Colonic mucosa (tissue), 4 donors: ENCODE data around the gene LYPLA2. TPM values are rescaled to one million over a fixed set of nuclear protein-coding genes. Genes with fewer than 3 reads are reported as not detected.

ENCODE experiments used
- DNase-seq: peaks from one replicate; pipeline ENCODE4 v3.0.0-alpha.2; 2020
- H3K27ac ChIP-seq: fragments of 200-600 bp; one replicate; pipeline ENCODE4 v1.8.0; 2021
- H3K27me3 ChIP-seq: fragments of 200-600 bp; one replicate; pipeline ENCODE4 v1.8.0; 2021
- H3K36me3 ChIP-seq: fragments of 200-600 bp; one replicate; pipeline ENCODE4 v1.8.0; 2021
- H3K4me1 ChIP-seq: fragments of 200-600 bp; one replicate; pipeline ENCODE4 v1.8.0; 2021; ENCODE audit warnings: mild to moderate bottlenecking
- H3K4me3 ChIP-seq: fragments of 200-600 bp; one replicate; pipeline ENCODE4 v1.8.0; 2021
- H3K9ac ChIP-seq, 2 donors: one replicate each; pipeline ENCODE4 v1.7.0; 2013; ENCODE audit warnings: control low read depth in 2 of 2, low read depth in 2 of 2, low read length in 2 of 2
- H3K9me3 ChIP-seq: fragments of 200-600 bp; one replicate; pipeline ENCODE4 v1.8.0; 2021
- CTCF ChIP-seq: fragments of 200-600 bp; IDR thresholded peaks from one replicate; pipeline ENCODE4 v1.8.0; 2022; ENCODE audit warnings: antibody characterized with exemption, mild to moderate bottlenecking
- intact Hi-C: fragments of 100-400 bp; cut with DNase I; formaldehyde crosslinking; loops from one replicate; pipeline ENCODE4 v1.14.1; 2022
- total RNA-seq, 2 donors: library from RNA; stranded (reverse); fragmentation: NEBNext Ultra II Directional in 1 of 2; extraction: Animal tissue kit (Norgen Biotek cat#: 25700) in 1 of 2; gene quantifications; one replicate each; pipeline ENCODE4 v1.2.1, GENCODE V29; 2021
- donor health status: healthy.
- donor health status: DM: no; HTN: no; CAD: no.
- donor health status: DM: no; HTN: no; CAD: no.

Gene LYPLA2
- total RNA-seq, 2 donors from 2014 or later, result 76.3 to 93.7 TPM

- H3K9ac ChIP-seq, result peak overlapping the region in 1 of 2 donors; percentile 59
- H3K27me3 ChIP-seq, result no peaks in the 10 kb centered on the region
- intact Hi-C loops, result loop anchor here (5.0 kb wide), 2 partner anchors 56 to 106 kb away; partner anchors contain the start of gene FUCA1
- H3K9me3 ChIP-seq, result no peaks in the 10 kb centered on the region
- peak; percentile 90 for DNase-seq
- no peak overlapping the region for H3K4me3 ChIP-seq
- no peaks in the 10 kb centered on the region for H3K36me3 ChIP-seq
- no peak overlapping the region for H3K27ac ChIP-seq
- H3K4me1 ChIP-seq, result no peaks in the 10 kb centered on the region
- peak; percentile 76 for TF ChIP-seq CTCF
These were observed 20.0 kb downstream of the LYPLA2 start for GRCh38 chr1:23810818-23811540.

GRCh38 chr1:23814016-23814415 is 23.1 kb downstream of the LYPLA2 start:
- peaks cover 11% of the 10 kb centered on the region for H3K36me3 ChIP-seq
- H3K9me3 ChIP-seq, result no peaks in the 10 kb centered on the region
- no peaks in the 10 kb centered on the region for H3K4me1 ChIP-seq
- H3K27ac ChIP-seq, result no peak overlapping the region
- H3K9ac ChIP-seq, result no peak overlapping the region
- intact Hi-C loops, result loop anchor here (5.0 kb wide), 2 partner anchors 53 to 103 kb away; partner anchors contain the start of gene FUCA1
- H3K4me3 ChIP-seq, result no peak overlapping the region
- no peak for DNase-seq
- no peaks in the 10 kb centered on the region for H3K27me3 ChIP-seq
- TF ChIP-seq CTCF, result no peak

- Histone ChIP-seq H3K4me1 (no peaks in the 10 kb centered on the region), H3K27me3 (no peaks in the 10 kb centered on the region), H3K4me3 (no peak overlapping the region), H3K27ac (no peak overlapping the region), H3K36me3 (peaks cover 11% of the 10 kb centered on the region), H3K9ac (no peak overlapping the region), H3K9me3 (no peaks in the 10 kb centered on the region)
- DNase-seq, result no peak
- no peak for TF ChIP-seq CTCF
- intact Hi-C loops, result no loop called here
These were observed 25.4 kb downstream of the LYPLA2 start for GRCh38 chr1:23816361-23816760.

- peaks cover 11% of the 10 kb centered on the region for H3K36me3 ChIP-seq
These were observed 26.0 kb downstream of the LYPLA2 start for GRCh38 chr1:23816906-23817305.

GRCh38 chr1:23817633-23818032 is 26.7 kb downstream of the LYPLA2 start:
- peaks cover 11% of the 10 kb centered on the region for H3K36me3 ChIP-seq
- H3K27ac ChIP-seq, result no peak overlapping the region
- DNase-seq, result no peak
- intact Hi-C loops, result no loop called here
- H3K27me3 ChIP-seq, result no peaks in the 10 kb centered on the region
- no peaks in the 10 kb centered on the region for H3K9me3 ChIP-seq
- no peak overlapping the region for H3K9ac ChIP-seq
- TF ChIP-seq CTCF, result no peak
- no peak overlapping the region for H3K4me3 ChIP-seq
- no peaks in the 10 kb centered on the region for H3K4me1 ChIP-seq

More at GRCh38 chr1:23816906-23817305, 26.0 kb downstream of the LYPLA2 start:
- no peak for DNase-seq
- Histone ChIP-seq H3K27me3 (no peaks in the 10 kb centered on the region), H3K9ac (no peak overlapping the region), H3K9me3 (no peaks in the 10 kb centered on the region), H3K27ac (no peak overlapping the region), H3K4me1 (no peaks in the 10 kb centered on the region), H3K4me3 (no peak overlapping the region)
- intact Hi-C loops, result no loop called here
- no peak for TF ChIP-seq CTCF
